DND-41 (cell line): ENCODE measurements around the gene BIRC2.
A peak's percentile ranks its signal among the peaks of the same experiment; 100 is the strongest.
"Not testable (repeated sequence)": the region's sequence is repeated elsewhere in the genome, so short reads cannot be mapped to it uniquely, and the experiment has no call there.

Experiments
- ATAC-seq: fragments of 200-7000 bp; cut with Tn5 transposase; 3 replicates; pipeline ENCODE4 v1.9.1; 2021; ENCODE audit warnings: low read depth; ENCODE audit not compliant: insufficient read depth
- DNase-seq: peaks from one replicate; pipeline ENCODE4 v3.0.0-alpha.2; 2020
- H2AFZ ChIP-seq: 2 replicates; pipeline ENCODE4 v1.6.0; 2012; ENCODE audit warnings: low read depth, low read length
- H3K27ac ChIP-seq: 2 replicates; pipeline ENCODE4 v1.5.1; 2012; ENCODE audit warnings: low read length, inconsistent platforms
- H3K27me3 ChIP-seq: fragments of 200-600 bp; sonication (generic); 2 replicates; pipeline ENCODE4 v1.6.0; 2012; ENCODE audit warnings: low read length, mild to moderate bottlenecking, inconsistent platforms; ENCODE audit not compliant: insufficient read depth, poor library complexity
- H3K36me3 ChIP-seq: 2 replicates; pipeline ENCODE4 v1.5.1; 2012; ENCODE audit warnings: low read length, inconsistent platforms; ENCODE audit not compliant: insufficient read depth
- H3K4me1 ChIP-seq: 2 replicates; pipeline ENCODE4 v1.5.1; 2012; ENCODE audit warnings: mild to moderate bottlenecking, low read length; ENCODE audit not compliant: insufficient read depth
- H3K4me2 ChIP-seq: 2 replicates; pipeline ENCODE4 v1.6.0; 2012; ENCODE audit warnings: mild to moderate bottlenecking, moderate library complexity, low read length, inconsistent platforms; ENCODE audit not compliant: insufficient read depth
- H3K4me3 ChIP-seq, 2 experiments: fragments of 200-600 bp in 1 of 2; shearing (Covaris generic) in 1 of 2; 2 replicates each; pipeline ENCODE4 v1.5.1; 2012 to 2016; ENCODE audit warnings: inconsistent platforms in 2 of 2, low read length in 2 of 2, mild to moderate bottlenecking in 2 of 2, low read depth in 1 of 2, moderate library complexity in 1 of 2
- H3K79me2 ChIP-seq: 2 replicates; pipeline ENCODE4 v1.6.0; 2012; ENCODE audit warnings: low read length, inconsistent platforms; ENCODE audit not compliant: insufficient read depth
- H3K9ac ChIP-seq: 2 replicates; pipeline ENCODE4 v1.6.0; 2012; ENCODE audit warnings: low read depth, mild to moderate bottlenecking, inconsistent platforms, low read length, moderate library complexity
- H3K9me3 ChIP-seq: 2 replicates; pipeline ENCODE4 v1.5.1; 2012; ENCODE audit warnings: low read length, moderate library complexity, mild to moderate bottlenecking, inconsistent platforms; ENCODE audit not compliant: insufficient read depth, severe bottlenecking
- H4K20me1 ChIP-seq: 2 replicates; pipeline ENCODE4 v1.6.0; 2012; ENCODE audit warnings: low read length; ENCODE audit not compliant: insufficient read depth
- CTCF ChIP-seq: IDR thresholded peaks from 2 replicates; pipeline ENCODE4 v1.5.1; 2012; ENCODE audit warnings: borderline replicate concordance, low read length, moderate library complexity, mild to moderate bottlenecking; ENCODE audit not compliant: poor library complexity, severe bottlenecking; ENCODE audit errors: extremely low read depth
- EZH2 ChIP-seq: IDR thresholded peaks from 3 replicates; pipeline ENCODE4 v1.6.1; 2012; ENCODE audit warnings: borderline replicate concordance, low read depth, mild to moderate bottlenecking, moderate library complexity, low read length, inconsistent platforms; ENCODE audit not compliant: severe bottlenecking

Gene BIRC2

GRCh38 chr11:102338479-102339010 lies 8.5 kb upstream of the BIRC2 start:
- Histone ChIP-seq H3K9me3 (no peaks in the 10 kb centered on the region), H3K27me3 (no peaks in the 10 kb centered on the region), H3K4me1 (0 out of 2 replicates have a peak, but pooled peaks cover 2% of the 10 kb centered on the region), H3K36me3 (no peaks in the 10 kb centered on the region), H3K79me2 (no peaks in the 10 kb centered on the region), H2AFZ (no peak overlapping the region), H3K27ac (no peak overlapping the region), H4K20me1 (no peaks in the 10 kb centered on the region), H3K4me2 (no peak overlapping the region), H3K9ac (no peak overlapping the region), H3K4me3 (no peak overlapping the region)
- ATAC-seq (no peak), DNase-seq (no peak)
- TF ChIP-seq EZH2: no peak
- no peak for TF ChIP-seq CTCF

GRCh38 chr11:102341311-102341710 lies 5.7 kb upstream of the BIRC2 start:
- not testable (repeated sequence) for H3K4me3 ChIP-seq, H3K79me2 ChIP-seq, H3K4me1 ChIP-seq, H3K4me2 ChIP-seq, H3K9ac ChIP-seq, H2AFZ ChIP-seq, H3K36me3 ChIP-seq, H3K9me3 ChIP-seq, H3K27me3 ChIP-seq, H4K20me1 ChIP-seq, DNase-seq, H3K27ac ChIP-seq
- ATAC-seq: peak; percentile 13; the same call in 1 of the 3 replicates

GRCh38 chr11:102341844-102342318 lies 5.1 kb upstream of the BIRC2 start:
- no peak overlapping the region for H2AFZ ChIP-seq

GRCh38 chr11:102343809-102344208 lies 3.2 kb upstream of the BIRC2 start:
- Histone ChIP-seq H2AFZ (no peak overlapping the region), H3K27ac (no peak overlapping the region), H3K4me3 (no peak overlapping the region), H3K36me3 (no peaks in the 10 kb centered on the region), H3K79me2 (peaks cover 26% of the 10 kb centered on the region), H3K4me2 (no peak overlapping the region), H3K9ac (no peak overlapping the region), H3K9me3 (no peaks in the 10 kb centered on the region), H3K4me1 (peaks cover 20% of the 10 kb centered on the region), H4K20me1 (no peaks in the 10 kb centered on the region), H3K27me3 (no peaks in the 10 kb centered on the region)
- no peak for DNase-seq
- TF ChIP-seq EZH2 (no peak), CTCF (no peak)
- ATAC-seq: no peak

More at GRCh38 chr11:102341844-102342318, 5.1 kb upstream of the BIRC2 start:
- H3K27me3 ChIP-seq: no peaks in the 10 kb centered on the region
- H3K4me2 ChIP-seq: no peak overlapping the region
- no peak overlapping the region for H3K27ac ChIP-seq
- H4K20me1 ChIP-seq: no peaks in the 10 kb centered on the region
- H3K4me3 ChIP-seq: no peak overlapping the region
- TF ChIP-seq EZH2: no peak
- TF ChIP-seq CTCF: peak; percentile 92
- H3K79me2 ChIP-seq: peaks cover 10% of the 10 kb centered on the region
- no peak overlapping the region for H3K9ac ChIP-seq
- DNase-seq: peak; percentile 76
- peaks cover 11% of the 10 kb centered on the region for H3K4me1 ChIP-seq
- peak; percentile 82 for ATAC-seq
- no peaks in the 10 kb centered on the region for H3K9me3 ChIP-seq
- H3K36me3 ChIP-seq: no peaks in the 10 kb centered on the region
